DOHH2 (cell line): ENCODE results near the gene HECTD3.
"Not testable (repeated sequence)": the region's sequence is repeated elsewhere in the genome, so short reads cannot be mapped to it uniquely, and the experiment has no call there.

Experiments used
- CTCF ChIP-seq: fragments of 200-600 bp; sonication (generic); IDR thresholded peaks from one replicate; pipeline ENCODE4 v1.5.1; 2014; ENCODE audit warnings: antibody characterized with exemption, mild to moderate bottlenecking, low read depth, low read length; ENCODE audit not compliant: poor library complexity, severe bottlenecking
- EZH2phosphoT487 ChIP-seq: fragments of 200-600 bp; sonication (generic); IDR thresholded peaks from 2 replicates; pipeline ENCODE4 v1.6.1; 2017; ENCODE audit warnings: borderline replicate concordance, mild to moderate bottlenecking, antibody characterized with exemption, low read length, moderate library complexity, mixed read lengths

- TF ChIP-seq CTCF, EZH2phosphoT487: not testable (repeated sequence)
Observed at GRCh38 chr1:45001576-45001975, 9.5 kb downstream of the HECTD3 start.
